GM21619 (cell line): ENCODE results near the gene KRTAP13-1.

Experiments used
- ATAC-seq: cut with Tn5 transposase; IDR thresholded peaks from one replicate; pipeline ENCODE4 v1.9.1; 2021; ENCODE audit not compliant: unreplicated experiment

KRTAP13-1 gene, protein sequence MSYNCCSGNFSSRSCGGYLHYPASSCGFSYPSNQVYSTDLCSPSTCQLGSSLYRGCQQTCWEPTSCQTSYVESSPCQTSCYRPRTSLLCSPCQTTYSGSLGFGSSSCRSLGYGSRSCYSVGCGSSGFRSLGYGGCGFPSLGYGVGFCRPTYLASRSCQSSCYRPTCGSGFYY

DNA sequence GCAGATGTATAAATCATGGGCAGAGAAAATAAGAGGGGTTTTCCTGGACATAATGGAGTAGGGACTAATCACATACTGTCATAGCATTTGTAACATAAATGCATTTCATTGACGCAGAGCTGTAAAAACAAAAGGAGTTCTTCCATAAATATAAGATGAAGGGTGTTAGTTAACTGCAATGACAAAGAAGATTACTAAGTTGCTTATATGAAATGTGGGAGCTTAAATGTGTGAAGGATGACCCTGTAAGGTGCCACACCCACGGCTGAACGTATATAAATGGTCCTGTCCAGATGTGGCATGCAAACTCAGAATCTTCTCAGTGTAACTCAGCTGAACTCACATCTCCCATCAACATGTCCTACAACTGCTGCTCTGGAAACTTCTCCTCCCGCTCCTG is at the start of gene KRTAP13-1:
KRTAP13-1 (plus strand) TSS at position 301 of the 400 bp plus-strand sequence; CDS start at position 357, 56 bp downstream.
- no peak for ATAC-seq

DNA sequence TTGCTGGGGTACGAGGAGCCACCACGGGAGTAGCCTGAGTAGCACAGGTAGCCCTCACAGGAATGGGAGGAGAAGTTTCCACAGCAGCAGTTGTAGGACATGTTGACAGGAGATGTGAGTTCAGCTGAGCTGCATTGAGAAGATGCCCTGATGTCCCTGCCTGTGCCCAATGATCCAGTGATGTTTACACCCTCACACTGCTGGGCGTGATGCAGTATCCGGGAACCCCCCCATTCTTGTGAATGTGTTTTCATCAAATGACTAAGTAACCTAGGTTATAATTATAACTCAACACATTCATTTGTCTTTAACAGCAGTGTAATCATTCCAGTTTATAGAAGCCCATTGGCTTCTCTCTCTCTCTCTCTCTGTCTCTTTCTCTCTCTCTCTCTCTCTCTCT is 47.3 kb upstream of the KRTAP13-1 start, which contains the start of gene KRTAP23-1:
KRTAP23-1 (minus strand) TSS at position 101 of the 400 bp plus-strand sequence; CDS start at position 101, 0 bp downstream.
- no peak for ATAC-seq

DNA sequence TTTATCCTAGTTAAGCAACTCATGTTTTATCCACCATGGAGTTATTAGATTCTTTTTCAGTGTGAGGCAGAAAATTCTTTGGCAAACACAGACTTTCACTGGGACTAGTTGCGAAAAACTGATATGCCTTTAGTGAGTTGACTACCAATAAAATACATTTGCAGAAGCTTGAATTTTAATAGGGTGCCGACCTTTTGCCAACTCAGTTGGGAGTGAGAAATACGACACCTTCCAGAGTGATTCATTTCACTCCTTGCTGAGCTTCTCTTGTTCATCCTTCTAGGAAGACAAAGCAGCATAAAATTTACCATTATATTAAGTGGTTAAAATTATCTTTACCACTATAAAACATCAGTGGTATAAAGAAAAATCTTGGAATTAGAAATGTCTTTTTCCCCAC is 46.3 kb upstream of the KRTAP13-1 start:
- ATAC-seq, result no peak

DNA sequence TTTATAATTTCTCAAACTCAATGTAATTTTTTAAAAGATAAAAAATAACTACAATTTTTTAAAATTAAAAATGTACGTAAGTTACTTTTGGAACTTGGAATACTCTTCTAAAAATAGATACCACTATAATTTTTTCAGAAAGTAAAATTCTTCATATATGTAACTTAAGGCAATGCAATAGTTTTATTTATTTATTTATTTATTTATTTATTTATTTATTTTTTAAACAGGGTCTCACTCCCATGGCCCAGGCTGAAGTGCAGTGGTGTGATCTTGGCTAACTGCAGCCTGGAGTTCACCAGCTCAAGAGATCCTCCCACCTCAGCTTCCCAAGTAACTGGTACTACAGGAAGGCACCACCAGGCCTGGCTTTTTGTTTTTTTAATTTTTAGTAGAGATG is 44.3 kb upstream of the KRTAP13-1 start:
- ATAC-seq, result no peak

DNA sequence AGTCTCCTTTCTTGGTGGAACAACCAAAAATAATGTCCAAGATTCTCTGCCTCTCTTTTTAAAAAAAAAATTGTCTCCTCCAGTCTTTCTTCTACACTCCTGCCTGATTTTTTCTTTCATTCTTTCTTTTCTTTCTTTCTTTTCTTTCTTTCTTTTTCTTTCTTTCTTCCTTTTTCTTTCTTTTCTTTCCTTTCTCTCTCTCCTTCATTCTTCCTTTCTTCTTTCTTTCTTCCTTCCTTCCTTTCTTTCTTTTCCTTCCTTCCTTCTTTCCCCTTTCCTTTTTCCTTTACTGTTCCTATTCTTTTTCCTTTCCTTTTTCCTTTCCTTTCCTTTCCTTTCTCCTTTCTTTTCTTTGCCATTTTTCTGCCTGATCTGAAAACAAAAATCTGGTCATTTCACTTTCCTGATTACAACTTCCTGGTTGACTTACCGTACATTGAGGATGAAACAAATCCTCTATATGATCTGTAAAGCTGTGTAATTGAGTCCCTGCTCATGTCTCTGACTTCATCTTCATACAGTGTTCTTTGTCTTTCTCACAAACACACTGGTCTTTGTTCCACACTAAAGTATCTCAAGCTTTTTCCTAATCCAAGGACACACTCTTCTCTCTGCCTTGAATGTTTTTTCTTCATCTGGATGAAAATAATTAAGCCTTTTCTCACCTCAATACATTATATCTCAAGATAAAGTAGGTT is 41.4 kb upstream of the KRTAP13-1 start:
- no peak for ATAC-seq

DNA sequence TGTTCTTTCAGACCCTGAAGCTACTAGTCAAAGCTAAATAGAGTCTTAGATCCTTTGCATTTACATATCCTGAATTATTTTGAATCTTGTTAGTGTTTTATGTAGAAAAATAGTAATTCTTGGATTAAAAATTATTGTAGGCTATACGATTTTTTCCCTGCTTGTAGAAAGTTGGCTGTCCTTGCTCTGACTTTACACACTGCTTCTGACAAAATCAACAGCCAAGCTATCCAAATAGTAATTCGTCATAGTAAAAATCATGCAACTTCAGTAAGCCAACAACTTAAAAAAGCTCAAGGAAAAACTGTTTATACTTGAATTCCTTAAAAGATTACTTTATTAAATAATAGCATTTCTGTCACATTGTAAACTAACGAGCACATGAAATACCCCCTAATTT is 39.9 kb upstream of the KRTAP13-1 start:
- no peak for ATAC-seq

DNA sequence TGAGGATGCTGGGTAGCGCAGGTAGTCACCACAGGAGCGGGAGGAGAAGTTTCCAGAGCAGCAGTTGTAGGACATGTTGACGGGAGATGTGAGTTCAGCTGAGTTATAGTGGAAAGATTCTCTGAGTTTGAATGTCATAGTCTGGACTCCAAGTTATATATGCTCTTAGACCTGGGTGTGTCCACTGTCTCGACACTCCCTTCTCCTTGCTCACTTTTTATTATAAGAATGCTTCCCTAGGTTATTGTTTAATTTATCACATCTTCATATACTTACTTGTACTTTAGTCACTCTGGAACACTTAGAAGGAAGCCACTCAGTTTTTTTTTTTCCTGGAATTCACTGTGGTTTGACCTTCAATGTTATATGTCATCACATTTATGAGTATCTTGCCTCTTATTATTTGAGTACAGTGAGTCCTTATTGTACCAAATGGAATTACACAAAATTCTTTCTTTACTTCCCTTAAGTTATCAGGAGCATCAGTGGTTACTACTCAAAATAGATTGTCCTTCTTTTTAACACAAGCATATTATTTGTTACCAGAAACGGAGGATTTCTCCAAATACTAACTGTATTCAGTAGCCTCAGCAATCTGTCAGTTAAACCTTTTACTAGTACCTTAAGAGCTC is 23.6 kb upstream of the KRTAP13-1 start, which contains the start of gene KRTAP13-2:
KRTAP13-2 (minus strand) TSS at position 133 of the 632 bp plus-strand sequence; CDS start at position 75, 58 bp downstream.
- ATAC-seq, result no peak

DNA sequence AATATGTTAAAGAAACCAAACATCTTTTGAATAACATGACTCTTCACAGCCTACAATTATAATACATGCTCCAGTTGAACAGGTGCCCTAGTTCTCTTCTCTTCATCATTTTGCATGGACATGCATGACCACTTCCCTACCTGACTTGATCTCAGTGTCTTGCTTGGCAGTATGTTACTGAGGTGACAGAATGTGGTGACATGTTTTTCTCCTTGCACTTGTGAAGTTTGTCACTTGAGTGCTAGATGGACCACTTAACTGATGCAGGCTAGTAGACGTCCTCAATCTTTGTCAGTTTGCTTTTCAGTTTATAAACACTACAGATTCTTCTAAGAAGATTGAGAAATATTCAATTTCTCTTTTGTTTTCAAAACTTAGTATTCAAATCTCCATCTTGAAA is 13.6 kb upstream of the KRTAP13-1 start:
- no peak for ATAC-seq

DNA sequence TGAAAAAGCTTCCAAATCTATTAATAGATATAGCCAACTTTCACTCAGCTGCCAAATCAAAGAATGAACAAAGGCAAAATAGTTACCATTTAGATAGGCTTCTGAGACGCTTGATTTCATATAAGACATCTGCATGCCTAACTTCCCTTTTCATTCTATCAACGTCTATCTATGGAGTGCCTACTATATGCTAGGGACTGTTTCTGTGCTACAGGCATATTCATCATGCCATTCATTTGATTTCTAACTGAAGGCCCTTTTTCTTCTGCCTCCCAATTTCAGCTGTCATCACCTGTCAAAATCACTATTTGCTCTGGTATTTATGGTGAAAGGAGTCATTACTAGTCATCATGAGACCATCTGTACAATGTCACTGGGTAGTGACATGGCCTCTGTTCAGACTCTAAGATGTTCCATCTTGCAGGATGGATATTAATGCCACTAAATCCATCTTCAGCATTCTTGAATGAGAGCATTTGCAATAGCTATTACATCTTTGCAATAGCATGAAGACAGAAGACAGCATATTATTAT is 4.3 kb upstream of the KRTAP13-1 start:
- no peak for ATAC-seq

DNA sequence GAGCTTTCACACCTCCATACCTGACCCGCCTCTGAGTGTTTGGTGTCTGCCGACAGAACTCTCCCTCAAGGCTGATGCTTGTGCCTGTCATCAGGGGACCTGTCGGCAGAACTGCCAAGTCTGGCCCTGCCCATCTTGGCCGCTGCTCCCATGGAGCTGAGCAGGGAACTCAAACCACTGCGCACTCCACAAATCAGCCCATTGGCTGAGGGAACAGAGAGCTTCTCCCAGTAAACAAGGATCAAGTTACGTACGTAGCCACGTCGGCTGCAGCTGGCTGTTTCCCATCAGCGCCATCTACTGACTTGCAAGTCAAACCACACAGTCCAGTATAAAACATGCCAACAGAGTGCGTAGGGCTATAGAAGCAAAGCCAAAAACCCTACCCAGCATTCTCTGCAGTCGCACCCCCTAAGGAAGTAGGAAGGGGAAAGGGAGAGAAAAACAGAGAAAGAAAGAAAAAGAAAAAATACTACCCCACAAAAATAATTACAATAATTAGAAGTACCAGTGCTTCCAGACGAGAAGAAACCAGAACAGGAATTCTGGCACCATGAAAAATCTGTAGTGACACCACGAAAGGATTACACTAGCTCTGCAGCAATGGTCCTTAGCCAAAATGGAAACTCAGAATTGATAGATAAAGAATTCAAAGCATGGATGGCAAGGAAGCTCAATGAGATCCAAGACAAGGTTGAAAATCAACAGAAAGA is 13.1 kb downstream of the KRTAP13-1 start:
- ATAC-seq, result no peak

DNA sequence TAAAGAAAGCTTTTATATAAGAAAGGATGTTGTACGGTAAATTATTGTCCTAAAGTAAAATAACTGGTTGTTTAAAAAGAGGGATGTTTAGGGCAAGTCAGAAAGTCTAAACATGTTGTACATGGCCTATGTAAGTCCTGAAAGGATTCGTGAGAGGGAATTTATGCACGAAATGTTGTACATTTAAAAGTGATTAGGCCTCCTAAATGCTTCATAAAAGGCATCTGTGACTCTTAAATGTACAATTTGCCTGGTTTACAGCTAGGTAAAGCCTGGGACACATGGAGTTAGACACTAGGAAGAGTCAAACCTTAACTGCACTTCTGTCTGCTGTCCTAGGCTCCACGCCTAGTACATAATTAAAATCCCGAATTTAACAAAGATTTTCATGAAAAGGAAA is 20.2 kb downstream of the KRTAP13-1 start:
- no peak for ATAC-seq

DNA sequence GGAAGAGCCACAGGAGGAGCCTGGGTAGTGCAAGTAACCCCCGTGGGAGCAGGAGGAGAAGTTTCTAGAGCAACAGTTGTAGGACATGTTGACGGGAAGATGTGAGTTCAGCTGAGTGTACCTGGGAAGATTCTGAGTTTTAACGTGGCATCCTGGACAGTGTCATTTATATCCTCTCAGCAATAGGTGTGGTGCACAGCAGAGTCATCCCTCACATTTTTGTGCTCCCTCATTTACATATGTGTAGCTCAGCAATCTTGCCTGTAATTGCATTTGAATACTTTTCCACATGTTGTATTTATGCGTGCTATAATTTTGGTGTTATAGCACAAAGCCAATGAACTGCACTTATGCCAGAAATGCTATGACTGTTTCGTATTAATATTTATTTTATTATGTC is 30.0 kb downstream of the KRTAP13-1 start, which contains the start of gene KRTAP13-3:
KRTAP13-3 (minus strand) TSS at position 101 of the 400 bp plus-strand sequence; CDS start at position 87, 14 bp downstream.
- no peak for ATAC-seq

DNA sequence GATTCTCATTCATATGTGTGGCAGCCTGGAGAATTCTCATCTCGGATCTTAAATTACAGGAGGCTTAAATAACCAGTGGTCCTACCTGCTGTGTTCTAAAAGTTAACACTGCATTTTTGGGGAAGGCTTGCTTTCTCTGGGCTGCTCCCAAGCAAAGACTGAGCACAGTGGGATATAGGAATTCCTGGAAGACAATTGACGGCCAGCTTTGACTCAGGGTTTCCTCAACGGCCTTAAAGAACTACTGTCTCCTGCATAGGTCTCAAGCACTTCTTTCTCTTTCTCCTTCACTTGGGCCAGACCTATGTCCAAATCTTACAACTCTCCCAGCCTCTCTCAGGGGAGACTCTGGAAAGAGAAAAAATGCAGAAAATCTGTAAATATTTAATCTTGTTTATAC is 30.9 kb downstream of the KRTAP13-1 start:
- no peak for ATAC-seq

DNA sequence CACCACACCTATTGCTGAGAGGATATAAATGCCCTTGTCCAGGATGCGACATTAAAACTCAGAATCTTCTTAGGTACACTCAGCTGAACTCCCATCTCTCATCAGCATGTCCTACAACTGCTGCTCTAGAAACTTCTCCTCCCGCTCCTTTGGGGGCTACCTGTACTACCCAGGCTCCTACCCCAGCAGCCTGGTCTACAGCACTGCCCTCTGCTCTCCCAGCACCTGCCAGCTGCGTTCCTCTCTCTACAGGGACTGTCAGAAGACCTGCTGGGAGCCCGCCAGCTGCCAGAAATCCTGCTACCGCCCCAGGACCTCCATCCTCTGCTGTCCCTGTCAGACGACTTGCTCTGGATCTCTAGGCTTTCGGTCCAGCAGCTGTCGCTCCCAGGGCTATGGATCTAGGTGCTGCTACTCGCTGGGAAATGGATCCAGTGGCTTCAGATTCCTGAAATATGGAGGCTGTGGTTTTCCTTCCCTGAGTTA is 34.4 kb downstream of the KRTAP13-1 start, which contains the start of gene KRTAP13-4:
KRTAP13-4 (plus strand) TSS at position 51 of the 486 bp plus-strand sequence; CDS start at position 107, 56 bp downstream.
- ATAC-seq, result no peak

DNA sequence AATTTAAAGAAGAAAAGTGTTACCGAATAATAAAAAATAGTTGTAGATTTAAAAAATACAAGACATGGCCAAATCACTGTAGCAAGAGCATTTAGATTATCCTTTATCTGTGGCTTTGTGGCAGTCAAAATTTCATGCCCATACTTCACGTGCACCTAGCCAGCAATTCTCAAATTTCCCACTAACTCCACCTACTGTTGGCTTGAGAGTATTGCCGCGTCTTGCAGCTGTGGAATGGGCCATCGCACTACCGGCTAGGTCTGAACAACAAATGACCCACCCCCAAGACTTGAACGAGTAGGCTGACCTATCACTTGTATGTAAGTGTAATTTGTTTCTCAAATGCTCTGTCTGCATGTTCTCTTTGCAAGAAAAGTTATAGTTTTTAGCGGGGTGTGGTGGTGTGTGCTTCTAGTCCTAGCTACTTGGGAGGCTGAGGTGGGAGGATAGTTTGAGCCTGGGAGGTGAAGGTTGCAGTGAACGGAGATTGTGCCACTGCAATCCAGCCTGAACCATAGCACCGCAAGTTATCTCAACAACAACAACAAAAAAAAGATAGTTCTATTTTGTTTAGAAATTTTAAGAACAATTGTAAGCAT is 38.3 kb downstream of the KRTAP13-1 start:
- ATAC-seq, result no peak

DNA sequence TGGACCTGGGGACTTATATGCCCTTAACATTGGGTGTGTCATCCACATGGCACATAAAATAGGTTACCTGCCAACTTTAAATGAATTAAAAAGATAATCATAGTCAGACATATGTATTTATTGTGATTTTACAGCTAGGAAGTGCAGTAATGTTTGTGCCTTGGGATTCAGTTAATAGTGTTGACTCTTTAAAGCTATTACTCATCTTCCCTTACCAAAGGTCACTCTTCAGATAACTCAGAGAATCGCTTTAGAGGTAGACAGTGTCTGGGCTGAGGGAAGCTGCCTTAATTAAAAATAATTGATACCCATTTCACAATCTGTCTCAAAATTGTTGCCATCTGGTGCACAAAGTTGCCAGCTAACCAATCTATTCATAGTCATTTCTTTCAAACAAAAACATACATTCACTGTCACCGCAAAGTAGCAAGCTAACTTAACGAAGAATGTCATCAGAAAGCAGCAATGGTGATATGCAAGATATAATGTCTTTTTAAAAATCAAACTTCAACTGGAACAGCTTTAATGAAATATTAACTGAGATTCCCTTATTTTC is 41.3 kb downstream of the KRTAP13-1 start:
- no peak for ATAC-seq

DNA sequence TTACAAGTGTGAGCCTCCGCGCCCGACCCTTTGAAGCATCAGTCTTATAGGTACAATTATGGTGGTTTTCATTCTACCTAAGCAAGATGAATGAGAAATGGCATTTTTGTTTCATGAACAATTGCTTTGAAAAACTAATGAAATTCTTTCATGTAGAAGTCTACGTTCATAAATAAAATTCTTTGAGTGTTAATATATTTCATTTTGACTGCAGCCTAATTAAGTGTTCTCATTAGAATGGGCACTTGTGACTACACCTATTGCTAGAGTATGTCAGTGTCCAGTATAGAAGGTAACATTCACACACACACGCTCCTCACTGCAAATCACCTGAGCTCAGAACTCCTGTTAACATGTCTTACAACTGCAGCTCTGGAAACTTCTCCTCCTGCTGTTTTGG is 44.1 kb downstream of the KRTAP13-1 start, which contains the start of gene KRTAP15-1:
KRTAP15-1 (plus strand) TSS at position 301 of the 400 bp plus-strand sequence; CDS start at position 354, 53 bp downstream.
- ATAC-seq, result no peak

DNA sequence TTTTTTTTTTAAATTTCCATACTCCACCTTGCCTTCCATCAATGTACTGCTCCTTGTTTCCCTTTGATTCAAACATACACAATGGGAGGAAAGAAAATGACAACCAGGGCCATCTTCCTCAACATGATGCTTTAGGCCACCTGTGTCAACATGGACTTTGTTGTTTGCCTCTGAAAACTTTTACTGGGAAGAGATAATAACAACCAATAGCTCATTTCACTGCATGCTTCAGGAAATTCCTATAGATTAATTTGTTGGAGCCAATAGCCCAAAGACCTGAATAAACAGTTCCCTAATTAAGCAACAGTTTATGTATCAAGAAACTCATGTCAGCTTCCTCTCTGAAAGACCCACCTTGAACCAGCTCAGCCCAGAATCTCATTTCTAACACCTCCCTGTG is 47.4 kb downstream of the KRTAP13-1 start:
- ATAC-seq, result no peak

DNA sequence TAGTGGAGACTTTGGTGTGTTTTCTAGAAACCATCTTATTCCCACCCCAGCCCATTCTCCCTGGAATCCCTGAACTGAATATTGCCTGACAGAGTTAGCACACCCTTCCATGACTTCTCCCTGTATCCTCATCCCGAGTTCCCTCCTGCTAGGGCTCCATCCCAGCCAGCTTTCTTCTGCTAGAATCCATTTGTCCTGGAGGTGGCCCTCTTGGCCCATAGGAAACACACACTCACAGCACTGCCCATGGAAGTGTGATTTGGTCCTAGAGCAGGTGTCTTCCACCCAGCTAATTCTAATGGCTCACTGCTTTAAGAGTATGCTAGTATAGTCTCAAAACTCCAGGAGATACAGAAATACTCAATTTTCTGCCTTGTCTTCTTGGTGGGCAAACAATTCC is 48.4 kb downstream of the KRTAP13-1 start:
- ATAC-seq, result no peak
